Heart right ventricle (tissue), 16 donors: ENCODE results near the gene PHKB. TPM values are rescaled to one million over a fixed set of nuclear protein-coding genes. Genes with fewer than 3 reads are reported as not detected.

Experiments used
- ATAC-seq, 8 donors: fragments of 200-7000 bp; cut with Tn5 transposase; one replicate each; pipeline ENCODE4 v1.9.1; 2020; ENCODE audit warnings: mild to moderate bottlenecking in 8 of 8, moderate library complexity in 8 of 8, moderate number of reproducible peaks in 1 of 8
- DNase-seq, 2 donors: peaks; one replicate each; pipeline ENCODE4 v3.0.0-alpha.2; 2020
- H3K27ac ChIP-seq, 10 donors: fragments of 200-600 bp; sonication (generic) in 2 of 10; one replicate each; pipeline versions ENCODE4 v1.5.0 to v1.8.0; 2020 to 2022; ENCODE audit warnings: mild to moderate bottlenecking in 3 of 10
- H3K27me3 ChIP-seq, 7 donors: fragments of 200-600 bp; one replicate each; pipeline ENCODE4 v1.8.0; 2021 to 2022; ENCODE audit warnings: mild to moderate bottlenecking in 2 of 7
- H3K36me3 ChIP-seq, 9 donors: fragments of 200-600 bp; sonication (generic) in 1 of 9; one replicate each; pipeline versions ENCODE4 v1.5.0 to v1.8.0; 2020 to 2022; ENCODE audit warnings: mild to moderate bottlenecking in 2 of 9
- H3K4me1 ChIP-seq, 9 donors: fragments of 200-600 bp; sonication (generic) in 1 of 9; one replicate each; pipeline versions ENCODE4 v1.5.0 to v1.8.0; 2020 to 2022; ENCODE audit warnings: mild to moderate bottlenecking in 4 of 9
- H3K4me3 ChIP-seq, 10 donors: fragments of 200-600 bp; sonication (generic) in 2 of 10; one replicate each; pipeline versions ENCODE4 v1.5.0 to v1.8.0; 2020 to 2022; ENCODE audit warnings: mild to moderate bottlenecking in 7 of 10, moderate library complexity in 2 of 10
- H3K9me3 ChIP-seq, 11 donors: fragments of 200-600 bp in 10 of 11; sonication (generic) in 2 of 11; one replicate each; pipeline versions ENCODE4 v1.5.0 to v1.8.0; 2013 to 2022; ENCODE audit warnings: mild to moderate bottlenecking in 2 of 11, control low read depth in 1 of 11, moderate library complexity in 1 of 11
- CTCF ChIP-seq, 9 donors: fragments of 200-600 bp; sonication (generic) in 2 of 9; IDR thresholded peaks; one replicate each; pipeline versions ENCODE4 v1.5.0 to v1.8.0; 2021 to 2022; ENCODE audit warnings: antibody characterized with exemption in 9 of 9, mild to moderate bottlenecking in 5 of 9, moderate library complexity in 1 of 9
- WGBS, 2 donors: extraction: QIAGEN DNeasy Blood & Tissue Kit; methylation state at CpG; one replicate each; pipeline ENCODE4 v1.1.7; 2013; ENCODE audit warnings: inconsistent platforms in 1 of 2; 5-methylcytosine and 5-hydroxymethylcytosine counted together
- intact Hi-C, 10 donors: fragments of 100-400 bp; cut with DNase I; formaldehyde crosslinking; loops; one replicate each; pipeline versions ENCODE4 v1.11.1 to v1.14.2; 2022
- polyA plus RNA-seq, 2 donors: library from polyadenylated mRNA; stranded (reverse); fragments of 200-250 nt; gene quantifications; one replicate each; pipeline ENCODE4 v1.2.3, GENCODE V29; 2013
- total RNA-seq, 10 donors: library from RNA; stranded (reverse); fragmentation: NEBNext Ultra II Directional in 3 of 10; extraction: Animal tissue kit (Norgen Biotek cat#: 25700) in 3 of 10; gene quantifications; one replicate each; pipeline versions ENCODE4 v1.2.1 to v1.2.4, GENCODE V29; 2021 to 2023
- donor health status: Arrhythmogenic right ventricular cardiomyopathy.
- donor health status: ischemic (EF 13 %, LVEDD 7.1; RV severe dilation, severe dysfunction).
- donor health status: healthy with polysubstance abuse.
- donor health status: DM: no; HTN: yes; CAD: no.
- donor health status: DM: no; HTN: no; CAD: no.
- donor health status: ischemic (EF 25% LVEDD 6.9; RV normal size, moderate dysfunction).
- donor health status: ischemic (EF 25% LVEDD 5.7; RV mildly dilated, moderate dysfunction).
- donor health status: healthy.
- donor health status: DM: yes; HTN: yes; CAD: no.
- donor health status: Ischemic cardiomyopathy.
- donor health status: ischemic (EF 35%, LVEDD 5.7; RV mildly dilated, moderate dysfunction).
- donor health status: nonischemic (EF 11% LVEDD 7.7; RV severe dilation, severe dysfunction).
- donor health status: DM: yes; HTN: yes; CAD: no.
- donor health status: PGD.
- donor health status: ischemic (EF 29% LVEDD 5.4; RV normal size, mild dysfunction).
- donor health status: nonischemic (EF 23%, LVEDD 6.1; RV moderate dilation, normal function).

PHKB gene
- total and polyA plus RNA-seq, 12 donors: 16.9 to 76.6 (median 63.6) TPM

- DNase-seq (no peak), ATAC-seq (no peak)
- no peak overlapping the region for H3K4me3 ChIP-seq
- H3K36me3 ChIP-seq: no peaks in the 10 kb centered on the region
- no peak for TF ChIP-seq CTCF (IDR thresholded peaks at IDR 0.05)
- intact Hi-C loops: no loop called here
- H3K27me3 ChIP-seq: peaks cover 0 to 5% (median 0%) of the 10 kb centered on the region in 7 donors
- no peaks in the 10 kb centered on the region for H3K9me3 ChIP-seq
- H3K4me1 ChIP-seq: no peaks in the 10 kb centered on the region
- WGBS, 2 donors: 94% methylated on average over 4 of the region's 4 CpGs
- H3K27ac ChIP-seq: no peak overlapping the region
Observed at GRCh38 chr16:47722046-47722445, 260.9 kb downstream of the PHKB start.

- no peak for TF ChIP-seq CTCF (IDR thresholded peaks at IDR 0.05)
- H3K9me3 ChIP-seq: no peaks in the 10 kb centered on the region
- no peaks in the 10 kb centered on the region for H3K27me3 ChIP-seq
- H3K4me3 ChIP-seq: no peak overlapping the region
- no peaks in the 10 kb centered on the region for H3K36me3 ChIP-seq
- no peak for ATAC-seq
- no peak overlapping the region for H3K27ac ChIP-seq
- 81 to 85% methylated on average over 5 of the region's 5 CpGs for WGBS, 2 donors
- DNase-seq: no peak
- no peaks in the 10 kb centered on the region for H3K4me1 ChIP-seq
- intact Hi-C loops: no loop called here
Observed at GRCh38 chr16:47724115-47724785, 263.1 kb downstream of the PHKB start.

DNA sequence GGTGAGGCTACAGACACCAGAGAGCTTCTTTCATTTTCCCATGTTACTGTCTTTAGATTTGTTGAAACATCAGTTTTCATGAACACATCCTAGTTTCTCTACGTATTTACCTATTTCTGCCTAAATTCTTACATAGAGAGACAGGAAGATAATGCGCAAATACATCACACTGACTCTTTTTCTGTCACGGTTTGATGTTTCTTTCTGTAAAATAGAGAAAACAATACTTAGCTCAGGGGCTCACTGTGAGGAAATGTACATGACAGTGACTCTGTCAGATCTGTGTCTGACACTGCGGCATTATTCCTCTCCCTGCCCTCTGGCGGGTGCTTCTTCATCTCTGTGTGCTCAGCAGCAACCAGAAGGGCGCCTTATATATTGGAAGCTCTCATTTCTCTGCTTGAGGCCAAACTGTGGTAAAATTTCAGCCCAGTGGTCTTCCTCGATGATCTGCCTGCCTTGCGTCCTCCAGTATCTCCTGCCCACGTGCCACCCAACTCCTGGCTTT lies 264.1 kb downstream of the PHKB start:
- WGBS, 2 donors: 85 to 87% methylated on average over 9 of the region's 9 CpGs
- intact Hi-C loops: no loop called here
- no peaks in the 10 kb centered on the region for H3K36me3 ChIP-seq
- no peaks in the 10 kb centered on the region for H3K4me1 ChIP-seq
- H3K27me3 ChIP-seq: no peaks in the 10 kb centered on the region
- no peaks in the 10 kb centered on the region for H3K9me3 ChIP-seq
- no peak overlapping the region for H3K4me3 ChIP-seq
- TF ChIP-seq CTCF (IDR thresholded peaks at IDR 0.05): no peak
- DNase-seq: no peak
- no peak for ATAC-seq
- H3K27ac ChIP-seq: no peak overlapping the region

GRCh38 chr16:47726031-47726675 lies 265.0 kb downstream of the PHKB start:
- intact Hi-C loops: no loop called here
- TF ChIP-seq CTCF (IDR thresholded peaks at IDR 0.05): no peak
- ATAC-seq: no peak
- Histone ChIP-seq H3K4me1 (no peaks in the 10 kb centered on the region), H3K9me3 (no peaks in the 10 kb centered on the region), H3K27ac (no peak overlapping the region), H3K36me3 (no peaks in the 10 kb centered on the region), H3K4me3 (no peak overlapping the region), H3K27me3 (no peaks in the 10 kb centered on the region)
- no peak for DNase-seq
- 87% methylated on average over 8 of the region's 8 CpGs for WGBS, 2 donors
